SH-SY5Y (cell line): Measurements from ENCODE around the gene DOK6.

ENCODE experiments used
- GATA2 ChIP-seq: IDR thresholded peaks from 2 replicates; pipeline ENCODE4 v1.6.1; 2011; ENCODE audit warnings: mild to moderate bottlenecking, low read depth, low read length
- GATA3 ChIP-seq: IDR thresholded peaks from 2 replicates; pipeline ENCODE4 v1.6.1; 2011; ENCODE audit warnings: low read depth, mild to moderate bottlenecking, low read length, moderate library complexity

GRCh38 chr18:69528435-69528834 lies 127.7 kb downstream of the DOK6 start:
- TF ChIP-seq GATA2 (no peak), GATA3 (no peak)
